HG03354 (cell line): ENCODE data around the gene FAU.

Experiments
- ATAC-seq: cut with Tn5 transposase; IDR thresholded peaks from one replicate; pipeline ENCODE4 v1.9.1; 2021; ENCODE audit warnings: mild to moderate bottlenecking; ENCODE audit not compliant: unreplicated experiment, poor library complexity, severe bottlenecking

Gene FAU

GRCh38 chr11:65111159-65111743 is 10.7 kb downstream of the FAU start:
- ATAC-seq = no peak

DNA sequence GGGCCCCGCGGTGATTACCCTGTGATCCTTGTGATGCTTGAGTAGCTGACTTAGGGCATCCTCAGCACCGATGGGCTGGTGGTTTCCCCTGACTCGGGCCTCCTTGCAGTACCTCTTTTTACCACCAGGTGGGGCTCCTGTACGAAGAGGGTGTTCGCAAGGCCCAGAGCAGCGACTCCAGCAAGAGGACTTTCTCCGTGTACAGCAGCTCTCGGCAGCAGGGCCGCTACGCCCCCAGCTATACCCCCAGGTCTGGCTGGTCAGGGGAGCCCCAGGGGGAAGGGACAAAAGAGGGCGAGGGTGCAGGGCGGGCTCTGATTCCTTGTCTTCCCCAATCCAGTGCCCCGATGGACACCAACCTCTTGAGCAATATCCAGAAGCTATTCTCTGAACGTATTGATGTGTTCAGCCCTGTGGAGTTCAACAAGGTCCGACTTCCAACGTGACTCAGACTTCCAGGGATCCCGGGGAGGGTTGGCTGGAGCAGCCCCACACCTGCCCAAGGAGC is 11.5 kb downstream of the FAU start:
- ATAC-seq = peak; percentile 33

DNA sequence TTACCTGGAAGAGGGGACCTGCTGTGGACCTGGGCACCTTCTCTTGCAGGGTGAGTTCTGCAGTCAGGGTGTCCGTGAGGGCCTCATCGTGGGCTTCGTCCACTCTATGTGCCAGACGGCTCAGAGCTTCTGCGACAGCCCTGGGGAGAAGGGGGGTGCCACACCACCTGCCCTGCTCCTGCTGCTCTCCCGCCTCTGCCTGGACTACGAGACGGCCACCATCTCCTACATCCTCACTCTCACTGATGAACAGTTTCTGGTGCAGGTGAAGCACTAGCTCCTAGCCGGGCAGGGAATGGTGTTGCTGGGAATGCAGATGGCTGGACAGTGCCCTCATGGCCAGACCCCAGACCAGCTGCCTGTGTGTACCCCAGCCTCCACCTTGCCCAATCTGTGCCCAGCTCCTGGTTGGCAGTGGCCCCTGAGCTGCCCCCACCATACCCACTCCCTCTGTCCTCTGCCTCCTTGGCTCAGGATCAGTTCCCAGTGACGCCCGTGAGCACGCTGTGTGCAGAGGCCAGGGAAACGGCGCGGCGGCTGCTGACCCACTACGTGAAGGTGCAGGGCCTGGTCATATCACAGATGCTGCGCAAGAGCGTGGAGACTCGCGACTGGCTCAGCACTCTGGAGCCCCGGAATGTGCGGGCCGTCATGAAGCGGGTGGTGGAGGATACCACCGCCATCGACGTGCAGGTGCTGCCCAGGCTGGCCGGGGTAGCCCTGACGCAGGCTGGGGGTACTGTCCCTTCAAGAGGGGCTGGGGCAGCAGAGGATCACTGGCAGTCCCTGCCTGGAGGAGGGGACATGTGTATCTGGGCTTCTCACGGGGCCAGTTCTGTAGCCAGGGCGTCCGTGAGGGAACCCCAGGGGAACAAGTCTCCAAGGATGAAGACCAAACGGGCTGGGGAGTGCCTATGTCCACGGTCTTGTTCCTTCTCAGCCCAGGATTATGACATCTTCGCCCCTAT is 12.4 kb downstream of the FAU start:
- no peak for ATAC-seq

DNA sequence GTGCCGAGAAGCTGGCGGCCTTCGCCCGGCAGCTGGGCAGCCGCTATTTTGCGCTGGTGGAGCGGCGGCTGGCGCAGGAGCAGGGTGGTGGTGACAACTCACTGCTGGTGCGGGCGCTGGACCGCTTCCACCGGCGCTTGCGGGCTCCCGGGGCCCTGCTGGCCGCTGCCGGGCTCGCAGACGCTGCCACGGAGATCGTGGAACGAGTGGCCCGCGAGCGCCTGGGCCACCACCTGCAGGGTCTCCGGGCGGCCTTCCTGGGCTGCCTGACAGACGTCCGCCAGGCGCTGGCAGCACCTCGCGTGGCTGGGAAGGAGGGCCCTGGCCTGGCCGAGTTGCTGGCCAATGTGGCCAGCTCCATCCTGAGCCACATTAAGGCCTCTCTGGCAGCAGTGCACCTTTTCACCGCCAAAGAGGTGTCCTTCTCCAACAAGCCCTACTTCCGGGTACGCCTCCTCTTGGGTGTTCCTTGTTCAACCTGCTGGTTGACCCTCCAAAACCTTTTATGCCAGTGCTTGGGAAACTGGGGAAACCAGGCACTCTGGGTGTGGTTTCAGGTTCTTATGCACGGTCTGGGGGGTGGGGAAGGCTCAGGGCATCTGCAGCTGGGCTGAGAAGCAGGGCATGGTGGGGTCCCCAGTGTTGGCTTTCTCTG is 13.3 kb downstream of the FAU start:
- ATAC-seq = no peak

GRCh38 chr11:65107751-65108468 is 14.0 kb downstream of the FAU start:
- ATAC-seq = no peak

- ATAC-seq = no peak
Measured at GRCh38 chr11:65107078-65107477, 14.9 kb downstream of the FAU start.

DNA sequence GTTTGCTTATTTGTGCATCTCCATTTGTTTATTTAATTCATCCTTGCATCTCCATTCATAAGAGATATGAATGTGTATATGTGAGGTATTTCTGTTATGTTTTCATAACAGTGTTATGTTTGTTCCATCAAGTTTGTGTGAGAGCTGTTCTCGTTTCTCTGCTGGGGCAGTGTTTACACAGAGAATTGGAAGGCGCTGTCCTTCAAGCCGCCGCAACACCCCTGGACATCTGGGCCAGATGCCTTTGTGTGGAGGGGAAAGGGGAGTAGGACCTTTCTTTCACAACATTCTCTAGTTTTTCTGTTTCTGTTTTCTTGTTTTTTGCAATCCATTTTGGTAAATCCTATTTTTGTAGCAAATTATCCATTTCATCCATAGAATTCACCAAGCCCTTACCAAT is 17.3 kb downstream of the FAU start:
- no peak for ATAC-seq

DNA sequence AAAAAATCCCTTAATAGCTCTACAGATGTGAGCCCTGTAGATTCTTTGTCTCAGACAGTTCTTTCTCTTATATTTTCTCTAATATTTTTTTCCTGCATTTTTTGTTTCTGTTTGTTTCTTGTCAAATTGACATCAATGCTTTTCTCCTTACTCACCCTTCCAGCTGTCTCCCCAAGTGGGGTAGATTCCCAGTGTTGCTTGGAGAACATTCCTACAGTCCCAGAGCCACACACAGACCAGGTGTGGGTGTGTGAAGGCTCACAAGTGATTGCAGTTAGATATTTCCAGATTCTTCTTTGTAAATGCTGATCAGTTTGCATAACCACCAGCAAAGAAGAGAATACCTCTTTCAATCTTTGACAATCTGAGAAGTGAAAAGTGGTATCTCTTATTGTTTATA is 18.5 kb downstream of the FAU start:
- no peak for ATAC-seq

DNA sequence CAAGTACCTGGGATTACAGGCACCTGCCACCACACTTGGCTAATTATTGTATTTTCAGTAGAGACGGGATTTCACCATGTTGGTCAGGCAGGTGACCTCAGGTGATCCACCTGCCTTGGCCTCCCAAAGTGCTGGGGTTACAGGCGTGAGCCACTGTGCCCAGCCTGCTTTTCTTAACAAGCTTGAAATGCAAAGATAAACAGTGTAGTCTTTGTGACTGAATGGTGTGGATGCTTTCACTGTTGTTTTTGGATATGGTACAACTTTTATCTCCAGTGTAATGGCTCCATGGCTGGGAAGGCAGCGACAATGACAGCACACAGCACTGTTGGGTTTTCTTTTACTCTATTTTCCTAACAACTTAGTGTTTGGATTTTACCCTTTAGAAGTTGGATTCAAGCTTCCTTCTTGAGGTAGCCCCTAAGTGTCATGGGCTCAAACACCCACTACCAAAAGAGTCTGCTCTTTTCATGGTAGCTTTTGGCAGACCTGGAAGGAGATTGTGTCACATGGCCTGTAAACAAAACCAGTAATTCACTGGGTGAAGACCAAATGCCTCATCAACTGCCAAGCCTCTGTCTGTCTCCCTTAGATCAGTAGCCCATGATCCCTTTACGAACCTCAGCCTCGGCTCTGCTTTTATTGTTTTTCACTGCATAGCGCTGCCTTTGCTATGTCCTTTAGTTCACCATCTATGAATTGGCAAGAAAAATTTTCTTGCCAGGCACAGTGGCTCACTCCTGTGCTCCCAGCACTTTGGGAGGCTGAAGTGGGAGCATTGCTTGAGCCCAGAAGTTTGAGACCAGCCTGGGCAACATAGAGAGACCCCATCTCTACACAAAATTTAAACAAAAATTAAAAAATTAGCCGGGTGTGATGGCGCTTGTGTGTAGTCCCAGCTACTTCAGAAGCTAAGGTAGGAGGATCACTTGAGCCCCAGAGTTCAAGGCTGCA is 19.5 kb downstream of the FAU start:
- ATAC-seq = no peak

DNA sequence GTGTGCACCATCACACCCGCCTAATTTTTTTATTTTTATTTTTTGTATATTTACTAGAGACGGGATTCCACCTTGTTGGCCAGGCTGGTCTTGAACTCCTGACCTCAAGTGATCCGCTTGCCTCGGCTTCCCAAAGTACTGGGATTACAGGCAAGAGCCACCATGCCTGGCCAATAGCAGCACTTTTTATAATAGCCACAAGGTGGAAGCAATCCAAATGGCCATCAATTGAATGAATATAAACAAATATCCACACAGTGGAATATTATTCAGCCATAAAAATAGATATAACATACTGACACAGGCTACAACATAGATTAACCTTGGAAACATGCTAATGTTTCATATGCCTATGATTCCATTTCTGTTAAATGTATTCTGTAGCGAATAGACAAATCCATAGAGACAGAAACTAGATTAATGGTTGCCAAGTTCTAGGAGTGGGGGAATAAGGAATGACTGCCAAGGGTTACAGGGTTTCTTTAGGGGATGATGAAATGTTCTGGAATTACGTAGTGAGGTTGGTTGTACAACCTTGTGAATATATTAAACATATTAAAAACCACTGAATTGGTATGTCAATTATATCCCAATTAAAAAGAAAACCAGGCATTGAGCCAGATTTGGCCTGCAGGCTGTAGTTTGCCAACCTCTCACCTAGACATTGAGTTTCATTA is 21.1 kb downstream of the FAU start:
- ATAC-seq = no peak

DNA sequence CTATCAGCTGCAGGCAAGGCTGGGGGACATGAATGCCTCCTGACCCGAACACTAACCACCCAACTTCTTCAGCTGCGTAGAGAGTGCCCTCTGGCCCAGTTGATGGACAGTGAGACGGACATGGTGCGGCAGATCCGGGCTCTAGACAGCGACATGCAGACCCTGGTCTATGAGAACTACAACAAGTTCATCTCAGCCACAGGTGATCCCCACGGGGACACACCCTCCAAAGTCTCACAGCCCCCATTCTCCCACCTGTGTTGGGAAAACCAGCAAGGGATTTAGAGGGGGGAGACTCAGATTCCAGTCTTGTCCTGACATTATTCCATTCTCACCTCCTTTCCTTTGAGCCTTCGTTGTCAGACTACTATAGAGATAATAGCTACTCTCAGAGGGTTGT is 25.0 kb downstream of the FAU start:
- no peak for ATAC-seq

GRCh38 chr11:65095974-65096806 is 25.7 kb downstream of the FAU start, which contains the start of gene VPS51:
TSS of gene VPS51 (plus strand) at chr11:65096214. CDS start at chr11:65096251, 37 bp downstream.
- peak; percentile 79 for ATAC-seq

GRCh38 chr11:65095427-65095826 is 26.5 kb downstream of the FAU start:
- no peak for ATAC-seq

GRCh38 chr11:65090628-65091027 is 31.3 kb downstream of the FAU start:
- no peak for ATAC-seq

- ATAC-seq = no peak
Measured at GRCh38 chr11:65089621-65090020, 32.3 kb downstream of the FAU start.

DNA sequence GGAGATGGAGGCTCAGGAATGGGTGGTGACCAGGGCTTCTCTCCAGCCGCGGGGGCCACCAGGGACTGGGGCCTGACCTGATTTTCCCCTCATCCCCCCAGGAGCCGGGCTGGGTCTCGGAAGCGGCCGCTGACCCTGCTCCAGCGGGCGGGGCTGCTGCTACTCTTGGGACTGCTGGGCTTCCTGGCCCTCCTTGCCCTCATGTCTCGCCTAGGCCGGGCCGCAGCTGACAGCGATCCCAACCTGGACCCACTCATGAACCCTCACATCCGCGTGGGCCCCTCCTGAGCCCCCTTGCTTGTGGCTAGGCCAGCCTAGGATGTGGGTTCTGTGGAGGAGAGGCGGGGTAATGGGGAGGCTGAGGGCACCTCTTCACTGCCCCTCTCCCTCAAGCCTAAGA is 34.1 kb downstream of the FAU start:
- ATAC-seq = no peak

DNA sequence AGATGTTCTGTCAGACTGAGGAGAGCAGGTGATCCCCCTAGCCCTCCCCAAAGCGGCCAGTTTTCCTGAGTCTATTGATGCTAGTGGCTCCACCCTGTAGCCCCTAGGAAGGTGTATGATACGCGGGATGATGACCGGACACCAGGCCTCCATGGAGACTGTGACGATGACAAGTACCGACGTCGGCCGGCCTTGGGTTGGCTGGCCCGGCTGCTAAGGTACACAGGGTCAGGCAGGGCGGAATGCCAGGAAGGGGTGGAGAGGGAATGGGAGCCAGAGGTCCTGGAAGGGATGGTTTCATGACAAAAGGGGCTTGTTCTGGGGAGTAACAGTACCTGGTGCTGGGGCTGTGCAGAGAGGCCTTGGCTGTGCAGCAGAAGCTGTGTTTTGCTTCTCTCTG is 34.7 kb downstream of the FAU start:
- no peak for ATAC-seq
